OCI-LY7 (cell line): ENCODE results near the gene CHN2. TPM values are rescaled to one million over a fixed set of nuclear protein-coding genes. Genes with fewer than 3 reads are reported as not detected.

ENCODE experiments used
- BruUV-seq: library from RNA; stranded (reverse); fragments of 400-500 nt; replicated peaks from 2 replicates; lab custom pipeline; 2021; lab: Mats Ljungman, UMichigan
- CTCF ChIA-PET: fragments of 300-600 bp; sonication (Branson Sonifier 250); formaldehyde crosslinking; loops from one replicate; lab custom pipeline; 2022; ENCODE audit warnings: antibody characterized with exemption; ENCODE audit not compliant: unreplicated experiment; lab: Charles Lee
- POLR2A ChIA-PET: fragments of 300-600 bp; sonication (Branson Sonifier 250); formaldehyde crosslinking; loops from one replicate; lab custom pipeline; 2022; ENCODE audit warnings: antibody characterized with exemption; lab: Charles Lee
- DNase-seq: peaks from one replicate; pipeline ENCODE4 v3.0.0-alpha.2; 2015; ENCODE audit warnings: low spot score
- H2AFZ ChIP-seq: fragments of 200-600 bp; sonication (generic), shearing (Covaris generic); 2 replicates; pipeline ENCODE4 v1.6.1; 2014; ENCODE audit warnings: mild to moderate bottlenecking, antibody characterized with exemption, low read length, moderate library complexity
- H3K27ac ChIP-seq: fragments of 200-600 bp; sonication (generic); 2 replicates; pipeline ENCODE4 v1.5.1; 2014; ENCODE audit warnings: mixed run types, low read depth, mild to moderate bottlenecking, moderate library complexity, low read length, inconsistent platforms; ENCODE audit not compliant: poor library complexity, severe bottlenecking
- H3K36me3 ChIP-seq: fragments of 200-600 bp; sonication (generic); 2 replicates; pipeline ENCODE4 v1.6.1; 2014; ENCODE audit warnings: mild to moderate bottlenecking, antibody characterized with exemption, low read length, moderate library complexity, mixed read lengths; ENCODE audit not compliant: insufficient read depth
- H3K4me1 ChIP-seq: fragments of 200-600 bp; sonication (generic); 2 replicates; pipeline ENCODE4 v1.5.1; 2014; ENCODE audit warnings: mild to moderate bottlenecking, low read length; ENCODE audit not compliant: insufficient read depth, poor library complexity, severe bottlenecking
- H3K4me2 ChIP-seq: fragments of 200-600 bp; sonication (generic); 2 replicates; pipeline ENCODE4 v1.6.1; 2014; ENCODE audit warnings: mild to moderate bottlenecking, low read length
- H3K4me3 ChIP-seq: fragments of 200-600 bp; sonication (generic); 2 replicates; pipeline ENCODE4 v1.5.1; 2014; ENCODE audit warnings: mild to moderate bottlenecking, low read depth, low read length; ENCODE audit not compliant: poor library complexity, severe bottlenecking
- H3K79me2 ChIP-seq: fragments of 200-600 bp; sonication (generic); 2 replicates; pipeline ENCODE4 v1.6.1; 2016; ENCODE audit warnings: low read depth, mild to moderate bottlenecking, low read length, moderate library complexity, mixed read lengths; ENCODE audit not compliant: insufficient read depth
- H3K9me2 ChIP-seq: fragments of 200-600 bp; sonication (generic); 2 replicates; pipeline ENCODE4 v1.6.1; 2016; ENCODE audit warnings: mild to moderate bottlenecking, low read length, mixed read lengths; ENCODE audit not compliant: insufficient read depth
- H3K9me3 ChIP-seq: fragments of 200-600 bp; sonication (generic); 2 replicates; pipeline ENCODE4 v1.6.1; 2014; ENCODE audit warnings: mild to moderate bottlenecking, mixed run types, low read length, mixed read lengths
- H4K20me1 ChIP-seq: fragments of 200-600 bp; sonication (generic); 2 replicates; pipeline ENCODE4 v1.6.1; 2014; ENCODE audit warnings: mild to moderate bottlenecking, antibody characterized with exemption, low read length, moderate library complexity, mixed read lengths; ENCODE audit not compliant: insufficient read depth
- EZH2phosphoT487 ChIP-seq: fragments of 200-600 bp; sonication (generic); IDR thresholded peaks from 2 replicates; pipeline ENCODE4 v1.6.1; 2018; ENCODE audit warnings: low read depth, borderline replicate concordance, mild to moderate bottlenecking, mixed run types, antibody characterized with exemption, low read length, moderate library complexity, mixed read lengths
- intact Hi-C: fragments of 100-400 bp; cut with micrococcal nuclease; formaldehyde crosslinking; loops from one replicate; pipeline ENCODE4 v1.10.0; 2022; ENCODE audit not compliant: unreplicated experiment
- total RNA-seq, 2 experiments: library from RNA; depleted of rRNA in 1 of 2; stranded (reverse); fragments of >200 nt in 1 of 2; shearing (Covaris generic) in 1 of 2; gene quantifications; 2 replicates each; pipeline ENCODE4 v1.2.3, GENCODE V29; 2014 to 2022
- TF ChIP-seq, protein P1 (sequence below): fragments of 200-600 bp; sonication (generic); conservative IDR thresholded peaks from 2 replicates; pipeline ENCODE4 v1.5.1; 2014; ENCODE audit warnings: mild to moderate bottlenecking, antibody characterized with exemption, low read length, moderate library complexity, mixed read lengths

The CHN2 gene
- total RNA-seq, 2 experiments from 2014 or later = not detected

DNA sequence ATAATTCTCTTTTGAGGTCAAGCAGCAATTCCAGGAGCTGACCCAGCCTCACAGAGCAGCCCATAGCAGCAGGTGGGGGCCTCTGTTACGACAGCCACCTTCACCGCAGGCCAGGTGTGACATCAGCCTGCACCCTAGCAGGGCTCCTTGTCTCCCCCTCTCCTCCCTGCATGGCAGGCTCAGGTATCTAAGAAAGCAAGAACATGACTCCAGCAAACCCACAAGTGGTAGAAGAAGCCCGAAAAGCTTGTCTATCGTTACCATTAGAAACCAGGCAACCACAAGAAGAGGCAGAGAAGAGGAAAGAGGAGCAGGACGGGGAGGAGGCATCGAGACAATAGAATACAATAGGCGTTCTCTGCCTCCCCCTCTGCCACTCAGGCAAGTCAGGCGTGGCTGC, 265.0 kb downstream of the CHN2 start:
- Histone ChIP-seq H2AFZ (no peak overlapping the region), H3K4me1 (no peaks in the 10 kb centered on the region), H4K20me1 (no peaks in the 10 kb centered on the region), H3K79me2 (no peaks in the 10 kb centered on the region), H3K9me3 (no peaks in the 10 kb centered on the region), H3K4me3 (no peak overlapping the region), H3K4me2 (no peak overlapping the region), H3K36me3 (no peaks in the 10 kb centered on the region), H3K9me2 (no peaks in the 10 kb centered on the region), H3K27ac (no peak overlapping the region)
- ChIA-PET POLR2A (no interaction called here), CTCF (no interaction called here)
- TF ChIP-seq, protein P1, sequence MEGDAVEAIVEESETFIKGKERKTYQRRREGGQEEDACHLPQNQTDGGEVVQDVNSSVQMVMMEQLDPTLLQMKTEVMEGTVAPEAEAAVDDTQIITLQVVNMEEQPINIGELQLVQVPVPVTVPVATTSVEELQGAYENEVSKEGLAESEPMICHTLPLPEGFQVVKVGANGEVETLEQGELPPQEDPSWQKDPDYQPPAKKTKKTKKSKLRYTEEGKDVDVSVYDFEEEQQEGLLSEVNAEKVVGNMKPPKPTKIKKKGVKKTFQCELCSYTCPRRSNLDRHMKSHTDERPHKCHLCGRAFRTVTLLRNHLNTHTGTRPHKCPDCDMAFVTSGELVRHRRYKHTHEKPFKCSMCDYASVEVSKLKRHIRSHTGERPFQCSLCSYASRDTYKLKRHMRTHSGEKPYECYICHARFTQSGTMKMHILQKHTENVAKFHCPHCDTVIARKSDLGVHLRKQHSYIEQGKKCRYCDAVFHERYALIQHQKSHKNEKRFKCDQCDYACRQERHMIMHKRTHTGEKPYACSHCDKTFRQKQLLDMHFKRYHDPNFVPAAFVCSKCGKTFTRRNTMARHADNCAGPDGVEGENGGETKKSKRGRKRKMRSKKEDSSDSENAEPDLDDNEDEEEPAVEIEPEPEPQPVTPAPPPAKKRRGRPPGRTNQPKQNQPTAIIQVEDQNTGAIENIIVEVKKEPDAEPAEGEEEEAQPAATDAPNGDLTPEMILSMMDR = no peak
- no peak for TF ChIP-seq EZH2phosphoT487
- DNase-seq = no peak
- no TSS peak for BruUV-seq
- intact Hi-C loops = no loop called here

DNA sequence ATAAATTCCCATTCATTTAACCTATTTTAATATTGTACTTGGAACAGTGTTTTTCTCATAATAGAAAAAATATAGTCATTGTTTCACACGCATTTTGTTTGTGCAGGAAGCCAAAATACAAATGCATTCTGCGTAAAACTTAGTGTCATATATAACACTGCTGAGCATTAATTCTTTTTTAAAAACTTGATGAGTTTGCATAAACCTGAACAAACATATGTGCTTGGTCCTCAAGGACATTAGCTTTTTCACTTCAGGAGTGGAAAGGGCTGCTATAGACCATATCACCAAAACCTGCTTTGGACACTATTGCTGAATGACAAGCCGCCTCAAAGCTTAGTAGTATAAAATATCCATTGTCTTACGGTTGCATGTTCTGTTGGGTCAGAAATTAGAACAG, 267.4 kb downstream of the CHN2 start:
- no peaks in the 10 kb centered on the region for H3K4me1 ChIP-seq
- H2AFZ ChIP-seq = no peak overlapping the region
- no peaks in the 10 kb centered on the region for H4K20me1 ChIP-seq
- no peaks in the 10 kb centered on the region for H3K9me3 ChIP-seq
- no TSS peak for BruUV-seq
- no peak overlapping the region for H3K4me2 ChIP-seq
- no peak overlapping the region for H3K27ac ChIP-seq
- no peaks in the 10 kb centered on the region for H3K79me2 ChIP-seq
- no peaks in the 10 kb centered on the region for H3K36me3 ChIP-seq
- TF ChIP-seq EZH2phosphoT487 = no peak
- TF ChIP-seq, protein P1 = no peak
- no peak for DNase-seq
- no peak overlapping the region for H3K4me3 ChIP-seq
- H3K9me2 ChIP-seq = no peaks in the 10 kb centered on the region
- ChIA-PET POLR2A (no interaction called here), CTCF (no interaction called here)
- intact Hi-C loops = no loop called here

DNA sequence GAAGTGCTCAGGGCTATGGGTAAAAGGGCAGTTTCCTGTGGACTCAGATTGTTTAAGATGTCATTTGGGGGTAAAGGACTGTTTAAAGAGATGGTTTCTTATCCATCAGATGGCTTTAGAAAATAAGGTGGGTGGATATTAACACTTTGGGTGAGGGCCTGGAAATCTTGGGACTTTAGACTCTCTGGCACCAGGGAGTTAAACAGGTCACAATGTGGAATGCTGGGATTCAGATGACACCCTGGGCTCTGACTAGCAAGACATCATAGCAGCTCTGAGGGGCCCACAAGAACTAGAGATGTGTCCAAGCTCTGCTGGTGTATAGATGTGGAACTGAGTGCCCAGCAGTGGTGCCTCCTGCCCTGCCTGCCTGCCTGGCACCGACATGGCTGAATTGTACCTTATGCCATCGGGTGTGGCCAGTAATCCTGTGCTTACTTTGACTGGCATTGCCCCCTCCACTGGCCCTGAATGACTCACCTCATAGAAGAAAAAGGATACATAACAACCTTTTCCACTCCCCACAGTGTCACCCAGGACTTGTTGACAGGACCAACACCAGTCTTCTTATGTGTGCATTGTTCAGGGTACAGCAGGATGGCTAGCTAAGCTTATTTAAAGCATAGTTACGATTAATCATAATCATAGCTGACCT, 269.1 kb downstream of the CHN2 start:
- TF ChIP-seq EZH2phosphoT487 = no peak
- TF ChIP-seq, protein P1 = no peak
- BruUV-seq = no TSS peak
- Histone ChIP-seq H3K79me2 (no peaks in the 10 kb centered on the region), H3K36me3 (no peaks in the 10 kb centered on the region), H3K27ac (no peak overlapping the region), H3K4me1 (no peaks in the 10 kb centered on the region), H2AFZ (no peak overlapping the region), H3K9me3 (no peaks in the 10 kb centered on the region), H4K20me1 (no peaks in the 10 kb centered on the region), H3K4me3 (no peak overlapping the region), H3K9me2 (no peaks in the 10 kb centered on the region), H3K4me2 (no peak overlapping the region)
- DNase-seq = no peak
- intact Hi-C loops = no loop called here
- POLR2A ChIA-PET = interaction anchor here (1.3 kb wide), 1 partner anchor 10 kb away, joined by 3 read pairs; no protein-coding TSS in a partner anchor
- CTCF ChIA-PET = no interaction called here
